T47D (cell line): Measurements from ENCODE around the gene SPATA1.

Source experiments
- DNase-seq, 2 experiments: peaks; one replicate each; pipeline versions ENCODE4 v3.0.0 to v3.0.0-alpha.2; 2011 to 2012; ENCODE audit warnings: low read depth in 1 of 2, low spot score in 1 of 2
- JUND ChIP-seq: IDR thresholded peaks from 2 replicates; pipeline ENCODE4 v1.6.1; 2012; ENCODE audit warnings: low read depth
- in situ Hi-C: cut with HindIII; loops from 2 replicates; pipeline ENCODE4 v1.10.0; 2016; ENCODE audit warnings: low sequenced_read_pairs, low pct_unique_long_range_greater_than_20kb

SPATA1 gene

DNA sequence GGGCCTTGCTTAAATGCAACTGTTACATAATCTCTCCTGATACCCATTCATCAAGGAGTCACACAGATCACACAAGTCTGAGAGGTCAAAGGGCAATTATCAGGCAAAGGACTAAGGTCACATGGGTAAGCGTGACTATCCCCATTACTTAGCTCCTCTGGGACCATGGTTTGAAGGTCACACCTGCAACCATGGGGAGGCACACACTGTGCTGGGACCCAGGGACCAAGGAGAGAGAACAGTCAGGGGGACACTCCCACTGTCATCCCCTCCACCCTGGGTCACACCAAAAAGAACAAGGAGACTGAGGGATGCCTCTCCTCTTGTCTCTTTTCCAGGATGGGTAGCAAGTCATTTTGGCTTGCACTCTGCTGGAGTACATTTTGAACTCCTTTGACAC lies 99.0 kb downstream of the SPATA1 start:
- TF ChIP-seq JUND = no peak
- in situ Hi-C loops = no loop called here
- no peak for DNase-seq

DNA sequence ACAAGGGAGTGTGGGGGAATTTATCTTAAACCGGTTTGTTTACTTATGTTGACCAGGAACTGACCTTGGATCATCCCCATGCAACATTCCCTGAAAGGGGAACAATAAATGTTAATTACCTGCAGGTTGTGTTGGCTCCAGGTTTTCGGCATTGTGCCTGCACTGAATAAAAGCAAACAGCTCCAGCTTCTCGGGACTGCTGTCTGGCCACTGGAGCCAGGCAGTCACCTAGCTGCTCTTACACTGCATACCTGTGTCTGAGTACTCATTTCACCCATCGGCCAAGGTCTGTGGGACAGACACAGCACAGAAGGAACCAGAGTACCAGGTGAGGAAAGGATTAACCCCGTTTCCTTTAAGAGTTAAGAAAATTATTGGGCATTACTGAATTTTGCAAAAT lies 100.8 kb downstream of the SPATA1 start:
- DNase-seq = no peak
- no peak for TF ChIP-seq JUND
- in situ Hi-C loops = no loop called here

DNA sequence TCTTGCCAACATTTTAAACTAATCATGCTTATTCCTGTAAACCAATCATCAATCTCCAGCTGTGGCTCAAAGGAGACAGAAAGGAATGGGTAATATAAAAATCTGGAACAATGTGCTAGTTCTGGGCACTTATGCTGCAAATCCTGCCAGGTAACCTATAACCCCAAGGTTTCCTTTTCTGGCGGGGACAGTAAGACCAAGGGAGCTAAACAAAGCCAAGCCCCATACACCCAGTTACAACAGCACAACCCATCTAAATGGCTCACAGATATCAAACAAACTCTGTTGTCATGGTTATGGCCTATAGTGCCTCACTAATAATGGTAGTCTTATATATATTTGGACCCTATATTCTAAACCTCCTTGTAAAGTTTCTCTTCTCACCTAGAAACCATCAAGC lies 104.9 kb downstream of the SPATA1 start:
- TF ChIP-seq JUND = no peak
- DNase-seq = no peak
- in situ Hi-C loops = no loop called here

DNA sequence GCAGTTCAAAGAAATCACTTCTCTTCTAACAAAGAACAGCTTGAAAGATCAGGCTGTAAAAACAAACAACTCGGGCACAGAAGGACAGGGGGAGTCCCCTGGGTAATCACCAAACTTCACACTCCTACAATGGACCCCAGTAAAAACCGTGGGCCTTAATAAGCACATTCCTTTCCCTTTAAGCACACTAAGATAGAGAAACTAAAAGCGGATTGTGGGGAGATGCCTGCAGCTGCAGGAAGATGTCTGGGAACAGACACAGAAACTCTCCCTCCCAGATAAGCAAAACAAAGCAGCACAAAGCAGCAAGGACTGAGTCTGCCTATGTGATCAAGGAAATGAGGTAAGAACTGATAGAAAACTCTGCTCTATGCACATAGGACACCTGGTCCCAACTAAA lies 105.6 kb downstream of the SPATA1 start:
- no peak for TF ChIP-seq JUND
- DNase-seq = no peak
- in situ Hi-C loops = no loop called here

DNA sequence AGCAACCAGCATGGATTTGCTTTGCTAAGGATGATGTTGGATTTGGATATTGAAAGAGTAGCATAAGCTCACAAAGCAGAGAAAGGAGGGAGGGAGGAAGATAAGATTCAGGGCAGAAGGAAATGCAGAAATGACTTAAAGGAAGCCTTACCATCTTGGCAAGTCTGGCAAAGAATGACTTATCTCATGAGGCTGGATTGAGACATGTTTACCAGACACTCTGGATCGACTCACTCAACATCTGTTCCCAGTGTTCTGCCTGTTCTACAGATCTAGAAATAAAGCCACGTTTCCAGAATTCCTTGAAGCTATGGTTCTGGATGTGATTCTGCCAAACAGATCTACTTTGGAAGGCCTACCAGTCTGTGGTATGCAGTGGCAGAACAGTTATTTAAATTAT lies 106.8 kb downstream of the SPATA1 start:
- no peak for DNase-seq
- in situ Hi-C loops = no loop called here
- no peak for TF ChIP-seq JUND

DNA sequence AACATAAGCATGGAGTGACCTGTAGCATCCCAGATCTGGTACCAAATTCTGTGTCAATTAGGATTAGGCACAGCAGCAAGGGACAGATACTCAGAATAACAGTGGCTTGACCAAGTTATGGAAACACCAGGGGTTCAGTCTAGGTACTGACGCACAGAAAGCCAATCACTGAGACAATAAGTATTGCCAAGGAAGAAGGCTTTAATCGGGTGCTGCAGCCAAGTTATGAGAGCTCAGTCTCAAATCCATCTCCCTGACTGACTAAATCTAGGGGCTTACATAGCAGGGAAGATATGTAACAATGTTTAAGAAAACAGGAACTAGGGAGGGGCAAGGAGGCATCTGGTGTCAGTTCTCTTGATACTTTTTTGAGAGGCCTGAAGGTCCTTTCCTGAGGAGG lies 107.7 kb downstream of the SPATA1 start:
- in situ Hi-C loops = no loop called here
- TF ChIP-seq JUND = no peak

DNA sequence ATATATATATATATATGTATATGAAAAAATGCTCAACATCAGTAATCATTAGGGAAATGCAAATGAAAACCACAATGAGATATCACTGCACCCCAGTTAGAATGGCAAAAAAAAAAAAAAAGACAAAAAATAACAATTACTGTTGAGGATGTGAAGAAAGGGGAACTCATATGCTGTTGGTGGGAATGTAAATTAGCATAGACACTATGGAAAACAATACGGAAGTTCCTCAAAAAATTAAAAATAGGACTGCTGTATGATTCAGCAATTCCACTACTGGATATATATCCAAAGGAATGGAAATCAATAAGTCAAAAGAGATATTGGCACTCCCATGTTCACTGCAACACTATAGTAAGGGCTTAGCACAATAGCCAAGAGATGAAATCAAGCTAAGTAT lies 109.6 kb downstream of the SPATA1 start:
- no peak for TF ChIP-seq JUND
- in situ Hi-C loops = no loop called here
- DNase-seq = no peak

More for the DNA sequence above, 107.7 kb downstream of the SPATA1 start:
- no peak for DNase-seq
